Right renal cortex interstitium (tissue), 3 donors: ENCODE measurements around the gene TKFC. TPM values are rescaled to one million over a fixed set of nuclear protein-coding genes. Genes with fewer than 3 reads are reported as not detected.

Source experiments
- DNase-seq, 3 donors: peaks; one replicate each; pipeline ENCODE4 v3.0.0-alpha.2; 2013; ENCODE audit warnings: low read depth in 3 of 3, low spot score in 2 of 3
- polyA plus RNA-seq, 3 donors: library from polyadenylated mRNA; unstranded; fragments of 120-200 nt; gene quantifications; one replicate each; pipeline ENCODE4 v1.2.1, GENCODE V29; 2013; ENCODE audit not compliant: insufficient read length in 3 of 3

Gene TKFC, protein sequence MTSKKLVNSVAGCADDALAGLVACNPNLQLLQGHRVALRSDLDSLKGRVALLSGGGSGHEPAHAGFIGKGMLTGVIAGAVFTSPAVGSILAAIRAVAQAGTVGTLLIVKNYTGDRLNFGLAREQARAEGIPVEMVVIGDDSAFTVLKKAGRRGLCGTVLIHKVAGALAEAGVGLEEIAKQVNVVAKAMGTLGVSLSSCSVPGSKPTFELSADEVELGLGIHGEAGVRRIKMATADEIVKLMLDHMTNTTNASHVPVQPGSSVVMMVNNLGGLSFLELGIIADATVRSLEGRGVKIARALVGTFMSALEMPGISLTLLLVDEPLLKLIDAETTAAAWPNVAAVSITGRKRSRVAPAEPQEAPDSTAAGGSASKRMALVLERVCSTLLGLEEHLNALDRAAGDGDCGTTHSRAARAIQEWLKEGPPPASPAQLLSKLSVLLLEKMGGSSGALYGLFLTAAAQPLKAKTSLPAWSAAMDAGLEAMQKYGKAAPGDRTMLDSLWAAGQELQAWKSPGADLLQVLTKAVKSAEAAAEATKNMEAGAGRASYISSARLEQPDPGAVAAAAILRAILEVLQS
- polyA plus RNA-seq = 10 to 100 TPM; 44.5 to 52.0 (median 50.0) TPM

DNA sequence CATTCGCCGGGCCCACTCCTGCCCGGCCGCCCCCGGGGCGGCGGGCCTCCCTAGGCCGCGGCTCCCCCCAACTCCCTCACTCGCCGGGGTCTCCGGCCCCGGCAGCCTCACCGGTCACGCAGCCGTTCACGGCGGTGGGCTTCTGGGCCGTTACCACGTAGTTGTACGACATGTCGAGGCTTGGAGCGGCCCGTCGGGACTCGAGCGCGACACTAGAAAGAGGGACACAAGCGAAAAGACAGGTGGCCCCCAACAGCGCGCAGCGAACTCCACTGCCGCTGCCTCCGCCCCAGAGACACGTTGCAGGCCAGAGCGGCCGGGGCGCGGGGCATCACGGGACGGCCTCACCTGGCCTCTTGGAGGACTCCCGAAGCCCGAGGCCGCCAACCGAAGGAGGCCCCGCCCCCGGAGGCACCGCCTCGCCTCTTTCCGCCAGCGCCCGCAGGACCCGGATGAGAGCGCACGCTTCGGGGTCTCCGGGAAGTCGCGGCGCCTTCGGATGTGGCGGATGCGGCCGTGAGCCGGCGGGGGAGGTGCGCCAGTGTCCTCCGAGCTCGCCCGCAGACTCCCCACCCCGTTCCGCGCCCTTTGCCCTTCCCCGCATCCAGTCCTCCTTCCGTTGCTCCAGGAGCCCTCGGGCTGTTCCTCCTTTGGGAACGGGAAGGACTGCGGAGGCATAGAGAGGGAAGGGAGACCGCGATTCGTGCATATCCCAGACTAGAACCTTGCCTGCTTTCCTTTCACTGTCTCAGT, at the start of gene TKFC, which contains the start of gene DDB1:
TSS of gene TKFC (plus strand) at position 432 of the 753 bp plus-strand sequence. CDS start 1,501 bp downstream, outside the sequence.
TSS of gene DDB1 (minus strand) at position 309 of the 753 bp plus-strand sequence. CDS start at position 172, 137 bp downstream.
- peak; percentile 74 to 92 (median 87) for DNase-seq

DNA sequence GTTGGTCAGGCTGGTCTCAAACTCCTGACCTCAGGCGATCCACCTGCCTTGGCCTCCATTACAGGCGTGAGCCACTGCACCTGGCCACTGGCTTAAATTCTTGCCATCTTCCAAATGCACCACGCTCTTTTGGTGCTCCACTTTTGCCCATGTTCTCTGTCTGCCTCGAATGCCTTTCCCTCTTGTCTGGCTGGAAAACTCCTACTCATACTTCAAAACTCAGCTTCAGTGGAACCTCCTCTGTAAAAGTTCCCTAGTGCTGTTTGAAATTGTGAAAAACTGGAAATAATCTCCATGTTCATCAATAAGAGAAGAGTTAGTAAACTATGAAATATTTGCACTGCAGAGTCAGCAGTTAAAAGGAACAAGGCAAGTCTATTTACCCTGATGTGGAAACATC, 49.4 kb upstream of the TKFC start:
- no peak for DNase-seq

DNA sequence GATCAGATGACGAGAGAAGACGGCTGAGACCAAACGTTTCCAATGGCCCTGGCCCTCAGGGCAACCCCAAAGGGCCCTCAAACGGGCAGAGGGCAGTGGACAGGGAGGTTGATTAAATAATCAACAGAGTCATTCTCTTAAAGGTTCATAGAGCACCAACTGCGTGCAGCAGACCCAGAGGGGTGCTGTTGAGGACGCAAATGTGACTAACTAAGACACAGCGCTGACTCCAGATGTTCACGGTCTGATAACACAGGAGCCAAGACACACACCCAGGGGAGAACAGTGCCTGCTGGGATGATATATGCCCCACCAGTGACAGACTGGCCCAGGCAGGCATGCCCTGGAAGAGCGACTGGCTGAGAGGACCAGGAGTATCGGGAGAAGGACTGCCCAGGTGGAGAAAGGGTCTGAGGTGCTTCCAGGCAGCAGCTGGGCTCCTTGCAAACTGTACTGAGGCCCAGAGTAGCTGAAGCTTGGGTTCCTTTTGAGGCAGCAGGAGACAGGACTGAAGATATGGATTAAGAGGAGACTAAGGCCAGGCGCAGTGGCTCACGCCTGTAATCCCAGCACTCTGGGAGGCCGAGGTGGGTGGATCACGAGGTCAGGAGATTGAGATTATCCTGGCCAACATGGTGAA, 45.6 kb upstream of the TKFC start:
- no peak for DNase-seq

DNA sequence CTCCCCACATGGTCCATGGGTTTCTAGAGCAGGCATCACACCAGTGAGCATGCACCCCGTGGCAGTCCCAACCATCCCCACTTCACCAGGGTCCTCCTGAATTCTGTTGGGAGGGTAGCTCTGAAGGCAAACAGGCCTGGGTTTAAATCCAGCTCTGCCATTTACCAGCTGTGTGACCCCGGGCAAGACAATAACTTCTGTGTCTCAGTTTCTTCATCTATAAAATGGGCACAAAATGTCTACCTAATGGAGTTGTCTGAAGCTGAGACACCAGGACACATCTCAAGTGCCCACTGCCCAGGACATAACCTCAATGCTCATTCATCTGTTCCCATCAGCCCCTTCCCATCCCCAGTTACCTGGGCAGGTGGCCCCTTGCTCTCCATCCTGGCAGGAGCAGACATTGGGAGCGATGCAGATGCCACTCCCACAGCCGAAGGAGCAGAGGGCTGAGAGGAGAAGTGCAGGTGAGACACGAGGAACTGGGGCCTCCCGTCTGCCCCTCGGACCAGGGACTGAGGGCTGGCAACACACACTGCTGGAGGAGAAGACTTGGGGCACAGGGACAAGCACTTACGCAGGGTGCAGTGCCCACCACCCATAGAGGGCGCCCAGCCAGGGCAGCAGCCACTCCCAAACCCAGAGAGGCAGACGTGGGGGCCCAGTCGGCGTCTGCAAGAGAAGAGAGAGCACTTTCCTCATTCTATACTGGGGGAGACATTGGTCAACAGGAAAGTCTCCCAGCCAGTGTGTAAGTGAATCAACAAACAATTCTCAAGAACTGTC, 41.9 kb upstream of the TKFC start:
- no peak for DNase-seq

DNA sequence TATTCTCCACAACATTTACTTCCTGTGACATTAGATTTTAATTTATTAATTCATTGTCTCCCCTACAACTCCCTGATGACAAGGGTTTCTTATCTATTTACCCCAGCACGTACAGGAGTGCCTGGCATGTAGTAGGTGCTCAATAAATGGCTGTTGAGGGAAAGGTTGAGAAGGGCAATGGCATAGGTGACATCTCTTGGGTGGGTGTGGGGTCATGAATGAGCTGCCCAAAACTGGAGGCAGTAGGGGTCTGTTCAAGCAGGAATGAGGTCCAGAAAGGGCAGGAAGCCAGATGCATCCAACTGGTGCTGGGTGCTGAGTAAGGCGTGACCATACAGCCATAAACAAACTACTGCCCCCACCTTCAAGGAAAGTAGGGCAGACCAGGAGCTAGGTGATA, 40.7 kb upstream of the TKFC start:
- DNase-seq = no peak

DNA sequence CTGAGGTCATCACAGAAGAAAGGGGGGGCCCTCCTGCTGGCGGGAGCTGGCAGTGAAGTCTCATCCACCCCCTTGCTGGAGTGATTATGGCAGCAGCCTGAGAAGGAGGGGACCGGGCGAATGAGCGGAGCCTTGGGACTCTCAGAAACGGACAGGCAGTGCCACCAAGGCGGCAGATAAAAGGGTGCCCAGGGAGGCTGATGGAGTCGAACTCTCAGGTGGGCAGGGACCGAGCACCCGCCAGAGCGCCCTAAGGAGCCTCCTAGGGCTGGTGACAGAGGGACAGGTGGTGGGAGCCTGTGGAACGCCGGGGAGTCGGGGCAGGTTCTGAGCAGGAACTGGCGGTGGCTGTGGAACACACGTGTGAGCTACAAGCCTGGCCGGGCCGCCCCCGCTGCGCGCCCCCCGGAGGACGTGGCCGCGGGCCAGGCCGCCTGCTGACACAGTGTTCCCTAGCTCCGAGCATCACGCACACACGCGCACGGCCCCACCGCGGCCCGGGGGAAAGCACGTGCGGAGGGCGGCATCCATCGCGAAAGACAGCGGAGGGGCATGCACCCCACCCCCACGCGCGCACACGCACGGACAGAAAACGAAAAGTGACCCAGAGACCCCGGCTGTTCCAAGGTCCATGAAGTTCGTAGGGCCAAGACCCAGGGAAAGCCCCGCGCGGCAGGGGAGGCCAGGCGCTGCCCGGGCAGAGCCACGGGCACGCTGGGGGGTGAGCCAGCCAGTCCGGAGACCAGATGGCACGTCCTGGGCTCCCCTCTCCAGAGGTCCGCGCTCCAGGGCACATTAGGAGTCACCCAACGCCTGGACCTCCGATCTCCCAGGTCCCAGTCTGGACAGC, 38.9 kb upstream of the TKFC start:
- no peak for DNase-seq

DNA sequence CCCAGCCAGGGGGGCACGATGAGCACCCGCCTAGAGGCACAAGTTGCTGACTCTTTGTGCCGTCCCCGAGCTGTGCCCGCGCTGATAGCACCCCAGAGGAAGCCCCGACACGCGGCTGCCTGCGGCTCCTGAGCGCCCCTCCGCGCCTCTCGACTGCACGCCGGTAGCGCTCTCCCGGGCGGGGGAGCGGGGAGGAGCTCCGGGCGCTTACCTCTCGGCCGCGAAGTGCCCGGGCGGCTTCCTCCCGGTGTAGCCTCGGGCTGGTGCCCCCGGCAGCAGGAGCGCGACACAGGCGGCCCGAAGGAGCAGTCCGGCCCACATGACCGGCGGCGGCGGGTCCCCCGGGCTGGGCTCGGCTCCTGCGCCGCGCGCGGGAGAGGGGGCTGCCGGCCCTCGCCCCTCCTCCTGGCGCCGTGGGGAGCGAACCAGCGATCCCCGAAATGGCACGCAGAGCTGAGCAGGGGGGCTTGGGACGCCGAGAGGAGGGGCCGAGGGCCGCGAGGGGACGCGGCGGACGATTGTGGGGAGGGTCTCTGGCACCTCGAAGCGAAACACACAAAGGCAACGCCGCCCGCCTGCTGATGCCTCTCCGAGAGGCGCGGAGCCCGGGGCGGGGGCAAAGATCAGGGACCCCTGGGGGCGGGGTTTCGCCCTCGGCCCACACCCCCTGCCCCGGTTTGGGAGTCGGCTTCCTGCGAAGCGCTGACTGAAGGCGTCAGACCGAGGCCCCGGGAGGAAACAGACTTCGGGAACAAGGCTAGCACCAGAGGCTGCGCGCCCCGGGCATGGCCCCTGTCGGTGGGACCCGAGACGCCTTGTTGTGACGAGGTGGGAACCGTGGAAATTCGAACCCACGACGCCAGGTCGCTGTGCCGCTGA, 38.1 kb upstream of the TKFC start, which contains the start of gene VWCE:
TSS of gene VWCE (minus strand) at position 600 of the 879 bp plus-strand sequence. CDS start at position 321, 279 bp downstream.
- peak in 1 of 3 donors; percentile 25 for DNase-seq

DNA sequence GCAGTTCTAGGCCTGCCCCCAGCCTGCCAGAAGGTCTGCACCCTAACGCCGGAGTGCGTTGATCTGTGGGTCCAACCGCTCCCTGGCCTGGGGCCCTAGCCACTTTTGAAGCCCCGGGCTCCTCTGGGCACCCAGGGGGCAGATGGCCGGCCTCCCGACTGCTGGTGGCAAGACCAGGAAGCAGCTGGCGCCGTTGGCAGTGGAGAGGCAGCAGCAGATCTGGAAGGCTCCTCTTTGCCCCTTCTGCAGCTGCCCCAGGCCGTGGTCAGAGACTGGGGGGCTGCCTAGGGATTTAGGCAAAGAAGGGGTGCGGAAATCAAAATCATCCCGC, 37.5 kb upstream of the TKFC start:
- no peak for DNase-seq

DNA sequence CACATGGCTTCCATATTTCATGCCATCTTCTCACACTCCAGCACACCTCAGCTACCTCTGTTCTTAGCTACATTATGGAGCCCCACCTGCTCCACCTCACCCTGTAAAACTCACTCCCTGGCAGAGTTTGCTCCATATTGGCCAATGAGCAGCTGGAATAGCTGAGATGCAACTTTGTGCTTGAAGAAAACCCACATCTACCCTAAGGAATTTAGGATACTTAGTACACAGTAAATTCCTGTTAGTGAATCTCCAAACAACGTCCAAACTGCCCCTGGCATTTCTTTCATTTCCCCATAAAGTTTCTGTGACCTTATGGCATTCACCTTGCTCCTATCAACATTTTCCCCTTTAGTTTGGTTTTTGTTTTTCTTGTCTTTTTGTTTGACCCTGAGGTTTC, 35.7 kb upstream of the TKFC start:
- DNase-seq = no peak

DNA sequence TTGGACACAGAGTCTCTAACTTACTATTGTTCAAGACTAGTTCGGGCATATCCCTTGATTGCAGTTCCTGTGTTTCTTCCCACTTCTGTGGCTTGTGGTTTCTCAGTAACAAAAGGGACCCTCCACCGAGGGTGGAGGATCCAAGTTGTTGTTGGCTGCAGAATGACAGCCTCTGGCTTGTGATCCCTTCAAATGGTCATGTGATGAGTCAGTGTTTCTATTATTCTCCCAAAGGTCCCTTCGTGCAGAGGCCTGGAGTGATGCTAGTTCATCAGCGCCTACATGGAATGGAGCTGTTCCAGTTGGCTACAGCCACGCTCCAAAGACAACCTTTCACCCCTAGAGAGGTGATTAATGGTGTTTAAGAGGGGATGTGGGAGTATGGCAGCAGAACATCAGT, 35.3 kb upstream of the TKFC start:
- no peak for DNase-seq

DNA sequence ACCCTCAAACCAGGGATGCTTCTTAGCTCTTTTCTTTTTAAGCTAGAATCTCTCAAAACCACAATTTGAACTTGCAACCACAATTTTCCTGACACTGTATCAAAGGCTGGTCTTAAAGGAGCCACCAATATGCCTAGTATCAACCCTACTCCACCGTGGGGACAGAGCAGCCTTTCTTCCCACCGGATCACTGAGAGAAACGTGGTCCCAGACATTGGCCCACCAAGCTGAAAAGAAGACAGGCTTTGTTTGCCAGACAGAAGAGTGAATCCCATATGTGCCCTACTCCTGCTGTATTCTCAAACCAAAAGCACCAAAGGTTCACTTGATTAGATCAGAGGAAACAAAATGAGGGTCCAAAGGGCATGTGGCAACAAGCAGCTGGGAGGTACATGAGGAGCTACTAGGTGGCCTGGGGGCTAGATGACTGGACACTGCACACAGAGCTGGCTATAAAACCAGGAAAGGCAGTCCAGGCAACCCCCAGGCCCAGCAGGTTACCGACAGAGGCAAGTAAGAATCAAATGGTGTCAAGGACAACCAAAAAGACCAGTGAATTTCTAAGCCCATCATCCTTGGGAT, 34.3 kb upstream of the TKFC start:
- DNase-seq = no peak

DNA sequence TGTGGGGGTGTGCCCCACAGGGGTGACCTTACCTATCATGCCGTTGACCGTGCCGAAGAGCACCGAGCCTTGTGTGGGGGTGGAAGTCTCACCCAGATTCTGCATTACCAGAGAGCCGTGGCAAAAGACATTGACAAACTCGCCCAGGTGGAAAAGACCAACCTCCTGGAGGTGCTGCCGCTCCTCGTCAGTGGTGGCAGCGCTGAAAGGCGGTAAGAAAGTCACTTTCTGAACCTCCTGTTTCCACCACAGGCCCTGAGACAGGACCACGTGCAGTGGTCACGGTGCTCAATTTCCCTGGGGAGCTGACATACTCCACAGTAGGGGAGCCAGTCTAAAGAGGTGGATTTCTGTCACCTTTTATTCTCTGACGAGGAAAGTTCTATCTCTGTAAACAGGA, 30.5 kb upstream of the TKFC start:
- no peak for DNase-seq

DNA sequence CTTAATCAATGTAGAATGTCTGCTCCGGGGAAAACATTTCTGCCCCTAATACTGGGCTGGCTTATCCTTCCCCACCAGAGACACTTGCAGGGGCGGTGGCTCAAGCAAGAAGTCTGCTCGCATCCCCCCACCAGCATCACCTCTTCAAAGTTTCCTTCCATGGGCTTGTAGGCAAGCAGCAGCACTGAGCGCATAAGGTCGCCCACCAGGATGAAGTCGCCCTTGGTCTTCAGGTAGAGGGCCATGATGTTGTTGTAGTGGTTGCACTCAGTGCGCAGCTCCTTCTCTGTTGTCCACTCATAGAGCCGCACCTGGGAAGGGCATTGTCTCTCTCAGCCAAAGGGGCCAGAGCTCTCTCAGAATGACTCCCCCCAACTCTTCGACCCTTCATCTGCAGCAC, 29.3 kb upstream of the TKFC start:
- DNase-seq = no peak

DNA sequence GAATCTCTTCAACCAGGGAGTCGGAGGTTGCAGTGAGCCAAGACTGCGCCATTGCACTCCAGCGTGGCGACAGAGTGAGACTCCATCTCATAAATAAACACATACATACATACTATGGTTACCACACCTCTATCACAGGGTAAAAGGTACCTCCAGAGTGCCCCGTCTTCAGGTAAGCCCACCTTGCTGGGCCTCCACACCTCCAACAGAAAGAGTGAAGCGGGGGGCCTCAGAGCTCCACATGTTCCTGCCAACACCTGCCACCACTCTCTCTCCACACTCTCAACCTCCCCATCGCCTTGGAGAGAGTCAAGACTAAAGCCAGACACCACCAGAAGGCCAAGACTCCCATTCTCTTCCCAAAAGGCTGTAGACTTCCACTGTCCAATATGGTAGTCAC, 27.6 kb upstream of the TKFC start:
- no peak for DNase-seq

DNA sequence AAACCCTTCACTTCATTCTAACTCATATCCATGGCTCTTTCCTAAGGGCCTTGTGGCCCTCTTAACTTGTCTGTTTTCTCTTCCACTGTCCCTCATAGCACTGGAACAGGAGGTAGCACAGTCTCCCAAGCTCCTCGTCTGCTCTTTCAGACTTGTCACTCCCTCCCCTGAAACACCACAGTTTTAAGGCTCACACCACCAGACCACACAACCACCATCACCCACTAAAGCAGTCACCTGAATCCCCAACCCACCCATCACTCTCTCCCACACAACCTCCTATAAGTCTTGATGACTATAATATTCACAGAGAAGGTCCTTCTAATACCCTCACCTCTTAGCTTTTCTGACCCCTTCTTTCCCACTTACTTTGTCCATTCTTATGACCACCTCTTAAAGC, 26.8 kb upstream of the TKFC start:
- DNase-seq = no peak

DNA sequence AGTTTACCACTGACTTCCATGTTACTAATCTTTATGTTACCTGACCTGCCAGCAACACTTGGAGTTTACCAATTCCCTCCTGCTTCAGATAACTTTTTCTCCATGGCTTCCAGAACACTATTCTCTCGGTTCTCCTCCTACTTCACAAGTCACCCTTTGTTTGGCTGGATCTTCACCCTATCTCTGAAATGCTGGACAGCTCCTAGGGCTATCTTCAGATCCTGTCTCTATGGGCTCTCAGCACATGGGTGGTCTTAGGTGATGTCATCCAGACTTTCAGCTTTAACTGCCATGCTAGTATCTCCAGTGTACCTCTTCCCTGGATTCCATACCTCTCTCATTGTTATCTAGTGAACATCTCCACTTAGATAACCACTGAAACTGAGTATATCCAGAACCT, 25.7 kb upstream of the TKFC start:
- no peak for DNase-seq

DNA sequence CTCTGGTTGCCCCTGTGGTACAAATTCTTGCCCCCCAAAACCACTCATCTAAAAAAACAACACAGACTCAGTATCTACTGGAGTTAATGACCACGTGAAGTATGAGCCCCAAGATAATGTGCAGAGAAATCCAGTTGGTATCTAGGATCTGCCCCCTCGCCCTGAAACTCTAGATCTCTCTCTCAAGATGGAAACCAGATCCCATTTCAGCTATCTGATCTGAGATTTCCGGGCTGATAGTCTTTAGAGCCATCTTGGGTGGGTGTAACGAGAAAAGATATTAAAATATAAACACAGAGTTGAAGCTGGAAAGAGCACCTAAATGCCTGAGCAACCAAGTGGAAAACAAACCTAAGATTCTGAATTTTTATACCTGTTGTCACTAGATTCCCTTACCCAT, 23.9 kb upstream of the TKFC start:
- DNase-seq = no peak

DNA sequence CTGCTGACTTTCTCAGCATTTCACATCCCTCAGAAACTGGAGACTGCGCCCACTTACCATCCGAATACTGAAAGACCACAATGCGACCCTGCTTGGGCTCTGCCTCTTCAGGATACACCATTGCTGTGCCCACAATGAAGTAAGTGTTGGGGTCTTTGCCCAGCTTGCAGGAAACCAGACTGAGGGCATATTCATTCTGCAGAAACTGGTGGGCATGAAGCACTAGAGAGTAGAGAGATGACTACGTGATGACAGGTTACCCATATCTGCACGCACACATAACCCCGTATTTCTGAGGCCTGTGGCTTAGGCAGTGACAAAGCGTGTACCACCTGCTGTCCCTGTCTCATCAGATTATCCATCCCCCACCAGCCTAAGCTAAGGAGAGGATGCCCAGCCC, 23.3 kb upstream of the TKFC start:
- DNase-seq = no peak
